Activated CD4-positive, alpha-beta T cell treated with anti-CD3 and anti-CD28 coated beads, Interleukin-2, amount 10 ng/mL, durations not matched to agents 7 days and 5 days (primary cell): ENCODE measurements around the gene CACNA2D3. TPM values are rescaled to one million over a fixed set of nuclear protein-coding genes. Genes with fewer than 3 reads are reported as not detected.
"Not testable (repeated sequence)": the region's sequence is repeated elsewhere in the genome, so short reads cannot be mapped to it uniquely, and the experiment has no call there.

Source experiments
- CTCF ChIA-PET: fragments of 350-600 bp; sonication (Branson Sonifier 250); formaldehyde crosslinking; loops from one replicate; lab custom pipeline; 2021; ENCODE audit warnings: antibody characterized with exemption; lab: Charles Lee
- POLR2A ChIA-PET: fragments of 350-600 bp; sonication (Branson Sonifier 250); formaldehyde crosslinking; loops from one replicate; lab custom pipeline; 2021; ENCODE audit warnings: antibody characterized with exemption; lab: Charles Lee
- DNase-seq: peaks from one replicate; pipeline ENCODE4 v3.0.0-alpha.2; 2020
- H3K27ac Mint-ChIP-seq: one replicate; pipeline ENCODE4 v1.8.0; 2021; ENCODE audit warnings: mild to moderate bottlenecking, moderate library complexity, mixed read lengths
- H3K27me3 Mint-ChIP-seq: one replicate; pipeline ENCODE4 v1.8.0; 2021; ENCODE audit warnings: mixed read lengths
- H3K36me3 Mint-ChIP-seq: one replicate; pipeline ENCODE4 v1.8.0; 2021; ENCODE audit warnings: low read depth, mixed read lengths
- H3K4me1 Mint-ChIP-seq: one replicate; pipeline ENCODE4 v1.8.0; 2021; ENCODE audit warnings: mixed read lengths
- H3K4me3 Mint-ChIP-seq: one replicate; pipeline ENCODE4 v1.8.0; 2021; ENCODE audit warnings: mild to moderate bottlenecking, moderate library complexity, mixed read lengths
- H3K9me3 Mint-ChIP-seq: one replicate; pipeline ENCODE4 v1.8.0; 2021; ENCODE audit warnings: mixed read lengths
- total RNA-seq, 2 experiments: library from RNA; stranded (reverse); gene quantifications; one replicate each; pipeline ENCODE4 v1.2.3, GENCODE V29; 2021

The CACNA2D3 gene
- total RNA-seq, 2 experiments from 2014 or later, result not detected

DNA sequence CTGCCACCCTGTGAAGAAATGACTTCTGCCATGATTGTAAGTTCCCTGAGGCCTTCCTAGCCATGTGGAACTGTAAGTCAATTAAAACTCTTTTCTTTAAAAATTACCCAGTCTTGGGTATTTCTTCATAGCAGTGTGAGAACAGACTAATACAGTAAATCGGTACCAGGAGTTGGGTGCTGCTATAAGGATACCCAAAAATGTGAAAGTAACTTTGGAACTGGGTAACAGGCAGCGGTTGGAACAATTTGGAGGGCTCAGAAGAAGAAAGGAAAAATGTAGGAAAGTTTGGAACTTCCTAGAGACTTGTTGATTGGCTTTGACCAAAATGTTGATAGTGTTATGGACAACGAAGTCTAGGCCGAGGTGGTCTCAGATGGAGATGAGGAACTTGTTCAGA, 6.2 kb upstream of the CACNA2D3 start:
- H3K36me3 Mint-ChIP-seq, DNase-seq, CTCF ChIA-PET, H3K27ac Mint-ChIP-seq, H3K4me1 Mint-ChIP-seq, H3K4me3 Mint-ChIP-seq, POLR2A ChIA-PET, H3K9me3 Mint-ChIP-seq: not testable (repeated sequence)
- peaks cover 17% of the 10 kb centered on the region for H3K27me3 Mint-ChIP-seq

DNA sequence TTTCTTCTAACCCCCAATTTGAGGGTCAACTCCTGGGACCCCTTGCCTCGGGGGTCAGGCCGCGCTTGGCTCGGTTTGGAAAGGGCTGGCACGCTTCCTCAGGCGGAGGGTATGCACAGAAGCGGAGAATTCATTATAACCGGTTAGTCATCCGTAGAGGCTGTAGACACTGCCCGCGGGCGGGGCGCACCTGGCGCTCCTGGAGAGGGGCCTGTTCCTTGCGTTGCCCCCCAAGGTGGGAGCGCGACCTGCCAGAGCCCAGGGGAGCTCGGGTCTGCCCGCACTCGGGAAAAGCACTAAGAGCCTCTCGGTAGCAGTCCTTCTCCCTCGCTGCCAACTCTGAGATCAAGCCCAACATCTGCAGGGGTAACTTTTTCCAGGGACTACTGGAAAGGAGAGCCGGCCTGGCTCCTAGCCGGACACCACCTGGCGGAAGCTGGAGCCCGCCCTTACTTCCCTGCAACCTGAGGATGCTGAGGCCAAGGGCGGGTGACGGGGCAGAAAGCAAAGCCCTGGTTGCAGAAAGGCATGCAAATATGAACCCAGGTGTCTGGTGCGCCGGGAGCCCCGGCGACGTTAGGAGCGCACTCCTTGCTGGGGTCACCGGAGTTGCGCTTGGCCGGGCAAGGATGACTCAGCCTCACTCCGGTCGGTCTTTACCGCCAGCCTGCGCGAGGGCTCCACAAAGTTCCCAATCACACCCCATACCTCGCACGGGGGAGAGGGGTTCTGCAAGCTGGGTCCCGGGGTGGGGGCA, 1.5 kb upstream of the CACNA2D3 start:
- Mint-ChIP-seq H3K4me3 (no peak overlapping the region), H3K4me1 (peaks cover 7% of the 10 kb centered on the region), H3K27me3 (peaks cover 43% of the 10 kb centered on the region), H3K9me3 (no peaks in the 10 kb centered on the region), H3K27ac (no peak overlapping the region), H3K36me3 (no peaks in the 10 kb centered on the region)
- ChIA-PET POLR2A (no interaction called here), CTCF (no interaction called here)
- DNase-seq, result no peak

DNA sequence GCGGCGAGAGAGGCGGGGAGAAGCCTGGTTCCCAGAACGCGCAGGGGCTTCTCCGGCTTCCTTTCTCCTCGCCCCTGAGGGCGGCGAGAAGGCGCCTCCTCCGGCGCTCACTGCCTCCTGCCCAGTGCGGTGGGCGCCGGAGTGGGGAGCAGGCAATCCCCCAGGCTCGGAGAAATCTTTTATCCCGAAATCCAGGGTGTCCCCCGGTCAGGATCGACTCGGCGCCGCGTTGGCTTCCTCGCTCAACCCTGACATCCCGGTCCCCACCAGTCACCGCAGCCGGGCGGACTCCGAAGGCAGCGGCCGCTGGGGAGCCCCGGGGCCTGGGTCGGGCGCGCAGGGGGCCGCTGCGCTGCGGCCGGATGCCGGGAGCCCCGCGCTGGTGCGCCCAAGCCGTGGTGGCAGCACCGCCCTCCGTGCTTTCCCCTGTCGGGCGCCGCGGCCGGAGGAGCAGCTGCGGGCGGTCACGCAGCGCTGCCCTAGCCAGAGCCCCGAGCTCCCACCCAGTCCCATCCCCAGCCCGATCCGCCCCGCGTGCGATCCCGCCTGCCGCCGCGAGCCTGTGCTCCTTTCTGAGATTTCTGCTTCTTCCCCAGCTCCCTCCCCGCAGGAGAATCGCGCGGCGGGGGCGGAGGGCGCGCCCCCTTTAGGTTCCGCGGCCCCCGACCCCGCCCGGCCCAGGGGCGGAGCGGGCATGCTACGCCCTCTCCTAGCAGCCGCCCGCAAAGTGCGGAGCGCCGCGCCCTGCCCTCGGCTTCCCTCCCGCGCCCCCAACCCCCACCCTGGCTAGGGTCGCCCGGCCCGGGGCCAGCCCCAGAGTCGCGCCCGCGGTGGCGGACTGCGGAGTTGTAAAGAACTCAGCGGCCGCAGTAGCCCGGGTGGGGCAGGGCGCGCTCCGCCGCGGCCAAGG, 683 bp upstream of the CACNA2D3 start:
- Mint-ChIP-seq H3K27me3 (peaks cover 43% of the 10 kb centered on the region), H3K9me3 (no peaks in the 10 kb centered on the region), H3K36me3 (no peaks in the 10 kb centered on the region), H3K4me3 (no peak overlapping the region), H3K27ac (no peak overlapping the region), H3K4me1 (peaks cover 7% of the 10 kb centered on the region)
- DNase-seq, result no peak
- ChIA-PET POLR2A (no interaction called here), CTCF (no interaction called here)

DNA sequence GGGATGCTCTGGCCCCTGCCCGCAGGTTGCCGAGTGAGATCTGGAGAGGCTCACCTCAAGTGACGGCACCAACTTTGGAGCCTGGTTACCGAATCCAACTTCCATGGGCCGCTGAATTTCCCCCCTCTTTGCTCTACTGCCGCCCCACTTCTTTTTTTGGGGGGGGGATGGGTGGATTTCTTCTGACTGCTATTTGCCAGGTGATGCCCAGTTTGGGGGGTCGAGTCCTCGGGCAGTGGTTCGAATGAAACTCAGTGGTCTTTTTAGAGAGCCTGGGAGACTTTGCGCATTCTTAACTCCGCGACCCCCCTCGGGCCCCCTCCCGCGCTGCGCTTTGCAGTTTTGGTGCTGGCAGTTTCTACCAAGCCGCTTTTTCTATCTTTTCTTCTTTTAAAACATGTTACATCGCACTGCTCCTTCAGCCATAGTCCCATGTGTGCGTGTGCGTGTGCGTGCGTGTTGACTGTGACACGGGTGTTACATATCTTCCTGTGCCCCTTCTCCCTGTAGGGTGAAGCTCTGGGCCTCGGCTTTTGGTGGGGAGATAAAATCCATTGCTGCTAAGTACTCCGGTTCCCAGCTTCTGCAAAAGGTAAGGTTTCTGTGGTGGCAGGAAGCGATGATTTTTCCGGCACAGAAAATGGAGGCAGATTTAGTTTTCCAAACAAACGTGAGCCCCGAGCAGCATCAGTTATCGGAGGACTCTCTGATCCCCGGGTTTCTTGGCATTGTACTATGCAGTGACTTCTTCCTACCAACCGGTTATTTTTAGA, 837 bp downstream of the CACNA2D3 start:
- DNase-seq, result no peak
- Mint-ChIP-seq H3K4me1 (peaks cover 7% of the 10 kb centered on the region), H3K9me3 (no peaks in the 10 kb centered on the region), H3K27ac (no peak overlapping the region), H3K27me3 (peaks cover 43% of the 10 kb centered on the region), H3K4me3 (peak overlapping the region; percentile 32), H3K36me3 (no peaks in the 10 kb centered on the region)
- ChIA-PET CTCF (no interaction called here), POLR2A (no interaction called here)

DNA sequence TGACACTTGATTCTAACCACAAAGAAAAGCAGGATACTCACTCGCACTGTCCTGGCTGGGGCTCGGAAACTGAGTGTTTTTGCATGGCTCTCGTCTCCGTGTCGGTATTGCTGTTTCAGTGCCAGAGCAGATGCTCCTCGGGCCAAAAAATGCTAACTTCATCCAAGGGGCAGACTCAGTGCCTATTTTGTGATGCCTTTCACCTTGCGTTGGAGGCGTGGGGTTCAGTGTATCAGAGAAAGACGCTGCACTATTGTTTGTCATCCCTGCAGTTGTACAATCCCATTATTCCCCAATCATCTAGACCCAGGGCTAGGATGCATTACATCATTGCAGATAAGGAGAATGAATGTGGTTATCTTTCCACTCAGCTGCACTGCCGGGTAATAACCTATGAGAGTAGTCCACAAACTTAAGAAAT, 1.4 kb downstream of the CACNA2D3 start:
- peaks cover 43% of the 10 kb centered on the region for H3K27me3 Mint-ChIP-seq
- H3K36me3 Mint-ChIP-seq, result no peaks in the 10 kb centered on the region
- no peaks in the 10 kb centered on the region for H3K9me3 Mint-ChIP-seq
- no peak overlapping the region for H3K27ac Mint-ChIP-seq
- H3K4me3 Mint-ChIP-seq, result no peak overlapping the region
- ChIA-PET POLR2A (no interaction called here), CTCF (no interaction called here)
- peaks cover 7% of the 10 kb centered on the region for H3K4me1 Mint-ChIP-seq
- no peak for DNase-seq

GRCh38 chr3:54125300-54125699, 2.9 kb downstream of the CACNA2D3 start:
- ChIA-PET CTCF (no interaction called here), POLR2A (no interaction called here)
- H3K36me3 Mint-ChIP-seq, result no peaks in the 10 kb centered on the region
- H3K27ac Mint-ChIP-seq, result no peak overlapping the region
- peaks cover 7% of the 10 kb centered on the region for H3K4me1 Mint-ChIP-seq
- H3K27me3 Mint-ChIP-seq, result peaks cover 34% of the 10 kb centered on the region
- H3K9me3 Mint-ChIP-seq, result no peaks in the 10 kb centered on the region
- H3K4me3 Mint-ChIP-seq, result no peak overlapping the region
- no peak for DNase-seq

- peaks cover 29% of the 10 kb centered on the region for H3K27me3 Mint-ChIP-seq
- no peaks in the 10 kb centered on the region for H3K9me3 Mint-ChIP-seq
- DNase-seq, result no peak
- no peak overlapping the region for H3K27ac Mint-ChIP-seq
- CTCF ChIA-PET, result no interaction called here
- POLR2A ChIA-PET, result no interaction called here
- H3K36me3 Mint-ChIP-seq, result no peaks in the 10 kb centered on the region
- no peak overlapping the region for H3K4me3 Mint-ChIP-seq
- peaks cover 7% of the 10 kb centered on the region for H3K4me1 Mint-ChIP-seq
These were observed 4.2 kb downstream of the CACNA2D3 start for GRCh38 chr3:54126551-54126950.

- Mint-ChIP-seq H3K4me1 (peaks cover 7% of the 10 kb centered on the region), H3K4me3 (no peak overlapping the region), H3K27ac (no peak overlapping the region), H3K9me3 (no peaks in the 10 kb centered on the region), H3K36me3 (no peaks in the 10 kb centered on the region), H3K27me3 (peaks cover 29% of the 10 kb centered on the region)
- no peak for DNase-seq
- CTCF ChIA-PET, result no interaction called here
- POLR2A ChIA-PET, result no interaction called here
These were observed 5.2 kb downstream of the CACNA2D3 start for GRCh38 chr3:54127499-54128056.

- DNase-seq, result no peak
- no peaks in the 10 kb centered on the region for H3K27me3 Mint-ChIP-seq
- H3K9me3 Mint-ChIP-seq, result no peaks in the 10 kb centered on the region
- no peaks in the 10 kb centered on the region for H3K4me1 Mint-ChIP-seq
- no peaks in the 10 kb centered on the region for H3K36me3 Mint-ChIP-seq
- ChIA-PET CTCF (interaction anchor here (0.6 kb wide), 1 partner anchor 958 kb away, joined by 3 read pairs; no protein-coding TSS in a partner anchor), POLR2A (no interaction called here)
- H3K4me3 Mint-ChIP-seq, result no peak overlapping the region
- no peak overlapping the region for H3K27ac Mint-ChIP-seq
These were observed 8.8 kb downstream of the CACNA2D3 start for GRCh38 chr3:54131026-54131605.

DNA sequence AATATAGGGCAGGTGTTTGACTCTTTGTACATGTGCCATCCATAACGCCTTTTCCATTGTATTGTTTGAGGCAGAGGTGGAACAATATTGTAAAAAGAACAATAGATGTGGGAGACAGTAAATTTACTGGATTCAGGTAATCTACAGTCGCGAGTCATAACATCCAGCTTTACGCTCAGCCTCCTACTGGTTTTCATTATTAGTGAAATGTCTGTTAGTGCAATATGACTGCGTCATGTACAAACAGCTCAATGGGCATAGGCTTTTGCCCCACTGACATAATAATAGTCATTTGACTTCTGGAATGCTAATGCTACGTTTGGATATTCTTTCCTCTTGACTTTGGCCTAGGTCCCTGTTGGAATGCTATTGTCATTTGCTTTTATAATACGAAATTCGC, 9.5 kb downstream of the CACNA2D3 start:
- no peak for DNase-seq
- no peaks in the 10 kb centered on the region for H3K9me3 Mint-ChIP-seq

DNA sequence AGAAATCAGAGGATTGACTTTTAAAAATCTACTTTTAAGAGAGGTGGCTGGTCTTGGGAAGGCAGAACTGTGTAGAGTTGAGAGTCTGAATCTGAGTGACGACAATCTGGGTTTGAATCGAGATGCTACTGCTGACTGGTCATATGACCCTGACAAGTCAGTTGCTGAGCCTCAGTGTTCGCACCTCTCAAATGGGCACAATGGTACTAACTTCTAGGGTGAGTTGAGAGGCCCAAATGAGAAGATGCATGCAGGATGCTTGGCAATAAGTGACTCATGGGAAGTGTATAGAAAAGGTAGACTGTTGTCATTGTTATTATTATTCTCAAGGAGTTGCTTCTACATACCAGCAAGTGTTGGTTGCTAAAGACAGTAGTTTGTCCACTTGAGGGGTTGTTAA, 10.3 kb downstream of the CACNA2D3 start:
- no peaks in the 10 kb centered on the region for H3K4me1 Mint-ChIP-seq
- H3K4me3 Mint-ChIP-seq, result no peak overlapping the region
- ChIA-PET CTCF (no interaction called here), POLR2A (no interaction called here)
- no peak overlapping the region for H3K27ac Mint-ChIP-seq
- no peak for DNase-seq
- H3K9me3 Mint-ChIP-seq, result no peaks in the 10 kb centered on the region
- no peaks in the 10 kb centered on the region for H3K36me3 Mint-ChIP-seq
- H3K27me3 Mint-ChIP-seq, result no peaks in the 10 kb centered on the region

More for the DNA sequence above, 9.5 kb downstream of the CACNA2D3 start:
- no peak overlapping the region for H3K4me3 Mint-ChIP-seq
- ChIA-PET POLR2A (no interaction called here), CTCF (no interaction called here)
- no peak overlapping the region for H3K27ac Mint-ChIP-seq
- H3K4me1 Mint-ChIP-seq, result no peaks in the 10 kb centered on the region
- H3K27me3 Mint-ChIP-seq, result no peaks in the 10 kb centered on the region
- H3K36me3 Mint-ChIP-seq, result no peaks in the 10 kb centered on the region

DNA sequence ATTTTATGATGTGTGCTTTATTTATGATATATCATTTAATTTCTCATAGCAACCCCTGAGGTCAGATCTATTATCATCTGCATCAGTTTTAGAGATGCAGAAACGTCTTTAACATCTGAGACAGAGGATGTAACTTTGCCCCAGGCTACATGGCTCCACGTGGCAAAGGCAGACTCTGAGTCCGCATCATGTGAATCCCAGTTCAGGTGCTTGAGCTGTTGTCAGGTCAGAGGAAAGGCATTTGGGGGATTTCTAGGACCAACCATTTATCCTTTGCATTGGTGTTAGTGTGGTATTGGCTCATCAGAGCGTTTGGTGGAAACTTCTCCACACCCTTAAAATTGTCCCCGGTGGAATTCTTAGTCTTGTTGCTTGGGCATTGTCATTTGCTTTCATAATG, 10.8 kb downstream of the CACNA2D3 start:
- ChIA-PET CTCF (no interaction called here), POLR2A (no interaction called here)
- H3K27ac Mint-ChIP-seq, result no peak overlapping the region
- no peak for DNase-seq
- no peaks in the 10 kb centered on the region for H3K9me3 Mint-ChIP-seq
- no peaks in the 10 kb centered on the region for H3K36me3 Mint-ChIP-seq
- no peaks in the 10 kb centered on the region for H3K4me1 Mint-ChIP-seq
- no peaks in the 10 kb centered on the region for H3K27me3 Mint-ChIP-seq
- H3K4me3 Mint-ChIP-seq, result no peak overlapping the region
